Activated CD4-positive, CD25-positive, alpha-beta regulatory T cell (primary cell): Measurements from ENCODE around the gene PLEKHG4.

Experiments
- DNase-seq, 4 experiments: peaks; one replicate each; lab custom pipeline; 2025; lab: John Stamatoyannopoulos, UW

PLEKHG4 gene

DNA sequence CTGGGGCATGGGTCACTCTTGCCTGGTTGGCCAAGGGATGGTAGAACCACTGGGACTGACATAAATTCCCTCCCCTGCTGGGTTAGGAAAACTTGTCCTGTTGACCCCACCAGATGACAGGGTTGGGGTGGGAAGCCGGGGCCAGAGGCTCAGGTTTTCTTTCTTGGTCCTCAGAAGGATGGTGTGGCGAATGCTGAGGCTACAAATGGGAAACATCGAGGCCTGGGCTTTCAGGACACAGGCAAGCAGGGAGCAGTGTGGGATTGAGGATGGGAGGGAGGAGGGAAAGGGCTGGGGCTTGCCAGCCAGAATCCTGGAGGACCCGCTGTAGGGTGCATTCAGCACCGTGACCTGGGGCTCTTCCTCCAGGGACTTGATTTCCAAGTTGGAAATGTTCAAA lies 14.5 kb upstream of the PLEKHG4 start:
- no peak for DNase-seq

DNA sequence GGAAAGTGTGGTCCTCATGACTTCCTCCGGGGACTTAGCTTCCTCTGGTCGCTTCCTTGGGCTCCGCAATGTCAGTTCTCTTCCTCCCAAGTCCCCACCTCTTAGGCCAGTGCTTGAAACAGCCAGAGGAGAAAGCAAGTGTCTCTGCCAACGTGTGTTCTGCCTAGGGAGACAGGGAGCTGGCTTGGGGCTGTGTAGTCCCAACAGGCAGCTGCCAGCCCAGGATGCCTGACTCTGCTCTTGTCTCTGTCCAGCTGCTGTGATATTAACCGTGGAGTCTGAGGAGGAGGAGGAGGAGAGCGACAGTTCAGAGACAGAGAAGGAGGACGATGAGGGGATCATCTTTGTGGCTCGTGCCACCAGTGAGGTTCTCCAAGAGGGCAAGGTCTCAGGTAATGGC lies 13.5 kb upstream of the PLEKHG4 start:
- DNase-seq, result no peak

DNA sequence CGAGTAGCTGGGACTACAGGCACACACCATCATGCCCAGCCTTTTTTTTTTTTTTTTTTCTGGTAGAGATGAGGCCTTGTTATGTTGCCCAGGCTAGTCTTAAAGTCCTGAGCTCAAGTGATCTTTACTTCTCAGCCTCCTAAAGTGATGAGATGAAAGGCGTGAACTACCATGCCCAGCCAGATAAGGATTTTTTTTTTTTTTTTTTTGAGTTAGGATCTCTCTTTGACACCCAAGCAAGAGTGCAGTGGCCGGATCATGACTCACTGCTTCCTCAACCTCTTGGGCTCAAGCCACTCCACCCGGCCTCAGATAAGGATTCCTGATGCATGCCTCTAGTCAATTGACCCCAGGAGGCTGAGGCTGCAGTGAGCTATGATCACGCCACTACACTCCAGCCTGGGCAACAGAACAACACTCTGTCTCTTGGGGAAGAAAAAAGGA lies 11.2 kb upstream of the PLEKHG4 start:
- DNase-seq, result no peak

DNA sequence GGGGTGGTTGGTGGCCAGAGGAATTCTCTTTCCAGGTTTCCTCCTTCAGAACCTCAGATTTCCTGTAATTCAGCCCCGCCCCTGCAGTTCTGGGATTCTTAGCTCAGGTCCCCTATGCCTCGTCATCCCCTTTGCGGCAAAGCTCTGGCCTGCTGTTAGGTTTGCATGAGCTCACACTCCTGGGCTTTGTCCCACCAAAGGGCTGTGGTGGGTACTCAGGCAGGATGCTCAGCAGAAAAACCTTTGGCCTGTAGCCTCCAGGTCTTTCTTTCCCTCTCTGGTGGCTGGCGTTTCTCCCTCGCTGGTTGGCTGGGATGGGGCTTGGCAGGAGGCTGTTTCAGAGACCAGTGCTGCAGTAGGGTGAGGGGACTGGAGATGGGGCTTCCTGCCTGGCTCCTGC lies 9.6 kb upstream of the PLEKHG4 start:
- DNase-seq, result no peak

DNA sequence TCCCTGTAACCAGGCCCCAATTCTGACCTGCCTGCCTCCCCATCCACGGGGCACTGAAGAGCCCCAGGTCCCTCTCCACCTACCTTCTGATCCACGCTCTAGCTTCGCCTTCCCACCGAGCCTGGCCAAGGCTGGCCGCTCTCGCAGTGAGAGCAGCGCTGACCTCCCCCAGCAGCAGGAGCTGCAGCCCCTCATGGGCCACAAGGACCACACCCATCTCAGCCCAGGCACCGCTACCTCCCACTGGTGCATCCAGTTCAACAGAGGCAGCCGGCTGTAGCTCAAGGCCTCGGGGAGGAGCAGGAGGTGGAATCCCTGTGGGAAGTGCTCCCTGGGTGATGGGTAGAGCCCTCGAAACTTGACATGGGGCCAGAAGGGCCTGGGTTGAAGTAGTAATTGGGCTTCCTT lies 8.4 kb upstream of the PLEKHG4 start:
- DNase-seq, result no peak

DNA sequence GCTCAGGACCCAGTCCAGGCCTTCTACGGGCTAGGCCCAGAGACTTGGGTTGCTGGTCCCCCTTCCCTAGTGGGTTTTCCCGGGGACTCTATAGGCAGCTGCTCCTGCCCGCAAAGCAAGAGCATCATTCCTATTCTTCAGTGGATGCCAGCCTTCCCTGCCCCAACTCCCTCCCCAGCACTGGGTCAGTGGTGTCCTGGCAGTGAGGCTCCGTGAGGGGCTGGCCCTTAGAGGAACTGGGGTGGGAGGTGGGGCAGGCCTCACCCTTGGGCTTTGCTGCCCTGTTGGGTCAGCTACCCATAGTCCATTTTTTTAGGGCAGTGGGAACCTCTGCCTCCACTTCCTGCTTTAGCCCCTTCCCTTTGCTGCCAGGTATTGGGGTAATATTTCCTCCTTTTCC lies 7.9 kb upstream of the PLEKHG4 start:
- DNase-seq, result no peak

DNA sequence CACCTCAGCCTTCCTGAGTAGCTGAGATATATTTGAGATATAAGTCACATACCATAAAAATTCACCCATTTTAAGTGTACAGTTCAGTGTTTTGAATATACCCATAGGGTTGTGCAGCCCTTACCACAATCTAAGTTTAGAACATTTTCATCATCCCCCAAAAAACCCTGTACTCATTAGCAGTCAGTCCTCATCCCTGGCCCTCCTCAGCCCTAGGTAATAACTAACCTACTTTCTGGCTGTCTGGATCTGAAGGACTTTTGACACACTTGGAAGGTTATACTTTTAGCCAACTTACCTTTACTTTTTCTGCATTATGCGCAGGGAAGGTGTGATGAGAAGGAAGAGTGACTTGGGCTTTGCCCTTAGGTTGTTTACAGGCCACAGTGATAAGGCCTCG lies 4.0 kb upstream of the PLEKHG4 start:
- DNase-seq, result no peak

DNA sequence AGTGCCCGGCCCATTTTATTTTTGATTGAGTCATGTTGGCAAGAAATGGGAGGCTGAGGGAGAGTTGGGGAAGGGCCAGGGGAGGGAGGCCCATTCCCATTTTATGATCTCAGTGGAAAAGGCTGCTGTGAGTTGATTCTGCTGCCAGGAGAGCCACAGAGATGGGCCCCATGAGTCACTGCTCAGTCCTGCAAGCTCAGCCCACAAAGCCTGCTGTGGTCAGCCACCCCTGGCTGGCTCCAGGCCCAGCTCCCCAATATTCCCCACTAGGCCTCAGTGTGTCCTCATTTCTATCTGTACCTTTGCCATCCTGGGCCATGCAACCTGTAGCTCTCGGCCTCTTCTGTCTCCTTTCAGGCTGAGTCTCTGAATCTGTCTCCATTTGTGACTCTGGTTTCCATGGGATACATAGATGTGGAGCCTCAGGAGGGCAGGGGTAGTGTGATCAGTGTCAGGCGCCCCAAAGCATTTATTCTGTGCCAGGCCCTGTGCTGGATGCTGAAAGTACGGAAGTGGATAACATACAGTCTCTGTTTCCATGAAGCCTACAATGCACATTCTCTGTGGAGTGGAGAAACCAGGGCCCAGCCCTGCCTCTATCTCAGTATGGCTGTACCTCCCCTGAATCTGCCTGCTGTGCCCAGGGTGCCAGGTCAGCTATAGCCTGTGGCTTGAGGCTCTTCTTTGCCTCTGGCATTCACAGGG lies 1.9 kb upstream of the PLEKHG4 start:
- DNase-seq, result no peak

DNA sequence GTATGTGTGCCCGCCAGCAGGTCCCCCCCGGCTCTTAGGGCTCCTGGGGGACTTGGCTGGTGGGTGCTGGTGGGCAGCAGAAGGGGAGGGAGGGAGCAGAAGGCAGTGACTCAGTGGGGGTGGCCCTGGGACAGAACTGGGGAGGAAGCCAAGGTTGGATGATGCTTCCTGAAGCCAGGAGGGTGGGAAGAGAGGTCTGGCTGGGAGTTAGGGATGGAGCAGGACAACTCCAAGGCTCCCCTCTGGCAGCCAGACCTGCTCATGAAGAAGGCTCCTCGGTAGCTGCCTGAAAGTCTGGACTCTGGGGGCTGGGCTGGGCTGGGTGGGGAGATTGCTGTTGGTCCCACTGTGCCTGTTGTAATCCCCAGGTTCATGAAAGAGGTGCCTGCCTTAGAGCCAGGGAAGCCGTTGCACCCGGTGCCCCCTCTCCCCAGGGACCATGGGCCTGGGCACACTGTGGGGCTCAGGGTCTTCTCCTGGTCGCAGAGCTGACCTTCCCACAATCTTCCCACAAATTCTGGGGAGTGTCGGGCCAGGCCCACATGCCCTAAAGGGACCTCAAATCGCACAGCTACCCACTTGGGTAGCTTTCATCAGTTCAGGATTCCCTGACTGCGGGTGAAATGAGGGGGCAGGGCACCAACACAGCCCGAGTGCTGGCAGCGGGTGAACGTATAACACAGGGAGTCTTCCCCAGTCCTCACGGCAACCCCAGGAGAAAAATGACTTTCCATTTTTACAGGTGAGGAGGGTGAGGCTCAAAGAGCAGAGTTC lies 1.1 kb upstream of the PLEKHG4 start:
- DNase-seq, result no peak

DNA sequence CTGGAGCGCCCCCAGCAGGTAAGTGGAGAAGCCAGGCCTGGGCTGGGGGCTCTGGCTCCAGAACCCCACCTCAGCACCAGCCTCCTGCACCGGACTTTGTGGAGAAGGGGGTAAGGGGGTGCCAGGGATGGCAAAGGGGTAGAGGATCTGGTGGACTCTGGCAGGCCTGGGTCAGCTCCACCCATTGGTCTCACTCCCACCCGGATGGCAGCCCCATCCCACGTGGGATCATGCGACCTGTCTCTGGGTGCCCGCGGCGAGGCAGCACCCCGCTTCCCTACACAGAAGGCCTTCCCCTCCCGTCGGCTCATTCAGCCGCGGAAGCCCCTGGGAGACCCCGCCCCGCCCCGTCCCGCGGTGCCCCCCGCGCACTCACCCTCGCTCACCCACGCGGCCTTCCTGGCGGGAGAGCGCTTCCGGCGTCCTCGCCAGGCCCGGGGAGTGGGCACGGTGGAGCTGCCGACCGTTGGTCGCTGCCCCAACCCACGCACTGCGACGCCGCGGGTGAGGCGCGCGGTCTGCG lies 498 bp upstream of the PLEKHG4 start:
- DNase-seq, result peak in 2 of 4 experiments; percentile 40 to 42

DNA sequence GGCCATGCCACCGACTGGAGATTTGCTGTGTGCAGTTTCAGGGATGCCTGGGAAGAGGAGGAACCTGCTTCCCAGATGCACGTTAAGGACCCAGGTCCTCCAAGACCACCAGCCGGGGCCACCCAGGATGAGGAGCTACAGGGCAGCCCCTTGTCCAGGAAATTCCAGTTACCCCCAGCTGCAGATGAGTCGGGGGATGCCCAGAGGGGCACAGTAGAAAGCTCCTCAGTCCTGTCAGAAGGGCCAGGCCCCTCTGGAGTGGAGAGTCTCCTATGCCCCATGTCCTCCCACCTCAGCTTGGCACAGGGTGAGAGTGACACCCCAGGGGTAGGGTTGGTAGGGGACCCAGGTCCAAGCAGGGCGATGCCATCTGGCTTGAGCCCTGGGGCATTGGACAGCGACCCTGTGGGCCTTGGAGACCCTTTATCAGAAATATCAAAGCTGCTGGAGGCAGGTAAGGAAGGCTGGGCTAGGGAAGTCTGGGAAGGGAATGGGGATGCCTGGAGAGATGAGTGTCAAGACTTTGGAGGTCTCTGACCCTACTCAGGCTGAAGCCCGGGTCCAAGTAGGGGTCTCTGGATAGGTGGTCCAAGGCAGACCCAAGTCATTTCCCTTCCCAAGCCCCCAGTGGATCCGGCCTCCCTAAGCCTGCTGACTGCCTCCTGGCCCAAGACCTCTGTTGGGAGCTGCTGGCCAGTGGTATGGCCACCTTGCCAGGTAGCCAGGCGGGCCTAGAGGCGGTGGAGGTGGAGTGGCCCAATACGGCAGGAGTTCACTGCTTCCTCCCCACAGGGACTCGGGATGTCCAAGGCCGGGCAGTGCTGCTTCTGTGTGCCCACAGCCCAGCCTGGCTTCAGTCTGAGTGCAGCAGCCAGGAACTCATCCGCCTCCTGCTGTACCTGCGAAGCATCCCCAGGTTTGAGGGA lies 1.0 kb downstream of the PLEKHG4 start:
- DNase-seq, result no peak

DNA sequence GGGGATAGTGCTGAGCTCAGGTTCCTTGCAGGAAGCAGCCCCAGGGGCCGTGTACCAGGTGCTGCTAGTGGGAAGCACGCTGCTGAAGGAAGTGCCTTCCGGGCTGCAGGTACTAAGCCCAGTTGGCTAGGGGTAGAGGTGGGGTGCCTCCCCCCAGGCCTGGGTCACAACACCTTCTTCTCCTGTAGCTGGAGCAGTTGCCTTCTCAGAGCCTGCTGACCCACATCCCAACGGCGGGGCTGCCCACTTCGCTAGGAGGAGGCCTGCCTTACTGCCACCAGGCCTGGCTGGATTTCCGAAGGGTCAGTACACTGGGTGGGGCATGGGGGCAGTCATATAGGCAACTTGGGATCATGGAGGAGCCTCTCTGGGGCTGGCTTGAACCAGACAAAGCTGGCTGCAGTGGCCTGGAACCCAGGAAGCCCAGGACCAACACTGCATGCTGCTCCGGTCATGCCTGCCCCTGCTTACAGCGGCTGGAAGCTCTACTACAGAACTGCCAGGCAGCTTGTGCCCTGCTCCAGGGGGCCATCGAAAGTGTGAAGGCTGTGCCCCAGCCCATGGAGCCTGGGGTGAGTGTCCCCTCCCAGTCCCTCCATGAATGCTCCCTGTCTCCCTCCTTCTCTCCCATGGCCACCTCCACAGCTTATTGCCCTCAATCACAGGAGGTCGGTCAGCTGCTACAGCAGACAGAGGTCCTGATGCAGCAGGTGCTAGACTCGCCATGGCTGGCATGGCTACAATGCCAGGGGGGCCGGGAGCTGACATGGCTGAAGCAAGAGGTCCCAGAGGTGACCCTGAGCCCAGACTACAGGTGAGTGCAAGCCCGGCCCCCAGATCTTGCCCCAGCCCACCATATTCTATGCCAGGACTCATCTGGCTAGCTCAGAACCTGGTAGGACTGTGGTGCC lies 2.5 kb downstream of the PLEKHG4 start:
- no peak for DNase-seq

DNA sequence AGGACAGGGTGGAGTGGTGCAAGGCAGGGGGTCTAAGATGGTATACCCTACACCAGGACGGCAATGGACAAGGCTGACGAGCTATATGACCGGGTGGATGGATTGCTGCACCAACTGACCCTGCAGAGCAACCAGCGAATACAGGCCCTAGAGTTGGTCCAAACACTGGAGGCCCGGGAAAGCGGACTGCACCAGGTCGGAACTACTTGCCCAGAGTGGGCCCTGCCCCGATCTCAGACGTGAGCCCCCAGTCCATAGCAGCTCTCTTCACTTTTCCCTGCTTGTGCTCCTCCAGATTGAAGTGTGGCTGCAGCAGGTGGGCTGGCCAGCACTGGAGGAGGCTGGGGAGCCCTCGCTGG lies 3.1 kb downstream of the PLEKHG4 start:
- DNase-seq, result no peak

DNA sequence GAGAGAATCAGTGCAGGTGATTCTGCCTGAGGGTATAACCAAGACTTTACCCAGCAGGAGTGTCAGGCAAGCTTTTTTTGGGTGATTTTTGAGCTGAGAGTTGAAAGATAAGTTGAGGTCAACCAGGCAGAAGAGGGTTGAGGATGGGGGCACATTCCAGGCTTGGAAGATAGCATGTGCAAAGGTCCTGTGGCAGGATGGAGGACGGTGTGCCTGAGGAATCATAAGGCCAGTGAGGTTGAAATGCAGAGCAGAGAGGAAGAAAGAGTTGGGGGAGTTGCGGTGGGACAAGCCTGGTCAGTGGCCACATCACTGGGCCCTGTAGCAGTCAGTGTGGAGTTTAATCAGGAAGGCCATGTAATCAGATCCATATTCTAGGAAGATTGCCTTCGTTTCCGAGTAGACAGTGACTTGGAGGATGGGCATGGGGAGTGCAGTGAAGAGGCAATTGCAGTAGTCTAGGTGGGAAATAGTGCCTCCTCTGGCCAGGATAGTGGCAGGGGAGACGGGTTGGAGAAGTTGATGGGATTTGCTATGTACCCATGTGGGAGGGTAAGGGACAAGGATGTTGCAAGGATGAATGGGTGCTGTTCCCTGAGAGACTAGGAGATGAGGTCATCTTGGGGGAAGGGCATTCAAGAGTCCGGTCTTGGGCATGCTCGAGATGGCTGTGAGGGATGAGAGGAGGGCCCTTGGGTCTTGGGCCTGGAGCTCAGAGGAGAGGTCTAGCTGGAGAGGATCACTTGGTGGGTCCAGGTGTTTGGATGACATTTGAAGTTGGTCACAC lies 3.9 kb downstream of the PLEKHG4 start:
- DNase-seq, result no peak

DNA sequence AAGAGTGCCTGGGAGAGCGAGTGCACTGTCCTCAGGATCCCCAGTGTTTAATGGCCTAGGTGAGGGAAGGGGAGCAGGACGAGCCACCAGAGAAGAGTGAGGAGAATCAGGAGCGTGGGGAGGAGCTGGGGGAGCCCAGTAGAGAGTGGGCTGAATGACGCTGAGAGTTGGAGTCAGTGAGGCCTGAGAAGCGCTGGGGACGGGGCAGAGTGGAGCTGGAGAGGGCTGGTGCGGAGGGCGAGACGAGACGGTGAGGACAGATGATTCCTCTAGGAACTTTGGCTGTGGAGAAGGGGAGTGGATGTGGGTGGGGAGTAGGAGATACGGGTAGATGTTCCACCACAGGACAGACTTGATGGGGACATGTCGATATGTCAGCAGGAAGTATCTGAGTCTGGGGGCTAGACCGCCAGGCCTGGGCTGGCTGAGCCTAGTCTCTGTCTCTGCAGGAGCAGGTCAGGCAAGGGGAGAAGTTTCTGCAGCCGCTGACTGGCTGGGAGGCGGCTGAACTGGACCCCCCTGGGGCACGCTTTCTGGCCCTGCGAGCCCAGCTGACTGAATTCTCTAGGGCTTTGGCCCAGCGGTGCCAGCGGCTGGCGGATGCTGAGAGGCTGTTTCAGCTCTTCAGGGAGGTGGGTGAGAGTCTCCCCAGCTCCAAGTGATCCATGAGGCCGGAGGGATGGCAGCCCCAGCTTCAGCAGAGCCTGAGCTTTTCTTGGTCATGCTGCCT lies 4.7 kb downstream of the PLEKHG4 start:
- no peak for DNase-seq

DNA sequence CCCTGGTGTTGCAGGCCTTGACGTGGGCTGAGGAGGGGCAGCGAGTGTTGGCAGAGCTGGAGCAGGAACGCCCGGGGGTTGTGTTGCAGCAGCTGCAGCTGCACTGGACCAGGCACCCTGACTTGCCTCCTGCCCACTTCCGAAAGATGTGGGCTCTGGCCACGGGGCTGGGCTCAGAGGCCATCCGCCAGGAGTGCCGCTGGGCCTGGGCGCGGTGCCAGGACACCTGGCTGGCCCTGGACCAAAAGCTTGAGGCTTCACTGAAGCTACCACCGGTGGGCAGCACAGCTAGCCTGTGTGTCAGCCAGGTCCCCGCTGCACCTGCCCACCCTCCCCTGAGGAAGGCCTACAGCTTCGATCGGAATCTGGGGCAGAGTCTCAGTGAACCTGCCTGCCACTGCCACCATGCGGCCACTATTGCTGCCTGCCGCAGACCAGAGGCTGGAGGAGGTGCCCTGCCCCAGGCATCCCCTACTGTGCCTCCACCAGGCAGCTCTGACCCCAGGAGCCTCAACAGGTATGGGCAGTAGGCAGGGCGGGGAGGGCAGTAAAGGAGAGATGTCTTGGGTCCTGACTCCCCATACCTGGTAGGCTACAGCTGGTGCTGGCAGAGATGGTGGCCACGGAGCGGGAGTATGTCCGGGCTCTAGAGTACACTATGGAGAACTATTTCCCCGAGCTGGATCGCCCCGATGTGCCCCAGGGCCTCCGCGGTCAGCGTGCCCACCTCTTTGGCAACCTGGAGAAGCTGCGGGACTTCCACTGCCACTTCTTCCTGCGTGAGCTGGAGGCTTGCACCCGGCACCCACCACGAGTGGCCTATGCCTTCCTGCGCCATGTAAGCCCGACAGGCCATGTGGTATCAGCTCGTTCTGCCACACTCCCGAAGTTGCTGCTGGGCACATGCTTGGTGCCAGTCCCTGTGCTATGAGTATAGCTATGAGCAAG lies 5.6 kb downstream of the PLEKHG4 start:
- DNase-seq, result no peak

DNA sequence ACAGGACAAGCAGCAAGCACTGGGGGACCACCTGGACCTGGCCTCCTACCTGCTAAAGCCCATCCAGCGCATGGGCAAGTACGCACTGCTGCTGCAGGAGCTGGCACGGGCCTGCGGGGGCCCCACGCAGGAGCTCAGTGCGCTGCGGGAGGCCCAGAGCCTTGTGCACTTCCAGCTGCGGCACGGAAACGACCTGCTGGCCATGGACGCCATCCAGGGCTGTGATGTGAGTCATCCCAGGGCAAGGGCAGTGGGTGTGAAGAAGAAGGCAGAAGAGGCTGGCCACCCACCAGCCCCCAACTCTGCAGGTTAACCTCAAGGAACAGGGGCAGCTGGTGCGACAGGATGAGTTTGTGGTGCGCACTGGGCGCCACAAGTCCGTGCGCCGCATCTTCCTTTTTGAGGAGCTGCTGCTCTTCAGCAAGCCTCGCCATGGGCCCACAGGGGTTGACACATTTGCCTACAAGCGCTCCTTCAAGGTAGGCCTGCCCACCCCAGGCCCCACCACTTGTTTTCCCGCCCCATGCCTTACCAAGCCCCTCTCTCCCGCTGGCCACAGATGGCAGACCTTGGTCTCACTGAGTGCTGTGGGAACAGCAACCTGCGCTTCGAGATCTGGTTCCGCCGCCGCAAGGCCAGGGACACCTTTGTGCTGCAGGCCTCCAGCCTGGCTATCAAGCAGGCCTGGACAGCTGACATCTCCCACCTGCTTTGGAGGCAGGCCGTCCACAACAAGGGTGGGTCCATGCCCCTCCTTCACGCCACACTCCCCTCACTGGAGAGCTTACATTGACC lies 7.3 kb downstream of the PLEKHG4 start:
- DNase-seq, result no peak

DNA sequence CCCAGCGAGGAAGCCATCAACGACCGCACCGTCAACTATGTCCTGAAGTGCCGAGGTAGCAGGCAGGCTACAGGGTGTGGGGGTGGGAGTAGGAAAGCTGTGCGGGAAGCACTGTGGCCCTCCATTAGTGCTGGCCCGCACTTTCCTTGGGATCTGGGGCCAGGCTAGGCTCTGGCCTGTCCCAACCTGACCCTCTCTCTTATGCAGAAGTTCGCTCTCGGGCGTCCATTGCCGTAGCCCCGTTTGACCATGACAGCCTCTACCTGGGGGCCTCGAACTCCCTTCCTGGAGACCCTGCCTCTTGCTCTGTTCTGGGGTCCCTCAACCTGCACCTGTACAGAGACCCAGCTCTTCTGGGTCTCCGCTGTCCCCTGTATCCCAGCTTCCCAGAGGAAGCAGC lies 8.6 kb downstream of the PLEKHG4 start:
- DNase-seq, result no peak
